HepG2 (cell line): ENCODE data around the gene PRKN. TPM values are rescaled to one million over a fixed set of nuclear protein-coding genes. Genes with fewer than 3 reads are reported as not detected.

ENCODE experiments used
- AGO1 ChIP-seq: fragments of 200-400 bp; formaldehyde crosslinking; IDR thresholded peaks from 2 replicates; pipeline ENCODE4 v1.6.1; 2017; ENCODE audit warnings: mild to moderate bottlenecking, low read depth, low read length, moderate library complexity; ENCODE audit not compliant: poor library complexity, severe bottlenecking
- ARID2 ChIP-seq: sonication (generic); formaldehyde crosslinking; IDR thresholded peaks from 2 replicates; pipeline ENCODE4 v1.8.1; 2022; ENCODE audit warnings: mild to moderate bottlenecking, missing genetic modification reagents, borderline replicate concordance
- ATF7 ChIP-seq, 2 experiments: fragments of 450-650 bp in 1 of 2; sonication (generic) in 1 of 2; formaldehyde crosslinking in 1 of 2; IDR thresholded peaks; 2 replicates each; pipeline versions ENCODE4 v1.4.0 to v1.6.1; 2016 to 2020; ENCODE audit warnings: antibody characterized with exemption in 1 of 2, mild to moderate bottlenecking in 1 of 2, missing genetic modification reagents in 1 of 2
- FOXK2 ChIP-seq: fragments of 450-650 bp; IDR thresholded peaks from 2 replicates; pipeline ENCODE4 v1.6.1; 2016
- FOXP1 ChIP-seq, 2 experiments: fragments of 450-650 bp in 1 of 2; IDR thresholded peaks; 2 replicates each; pipeline ENCODE4 v1.6.1; 2017 to 2018; ENCODE audit warnings: antibody characterized with exemption in 1 of 2
- GRHL1 ChIP-seq: sonication (generic); formaldehyde crosslinking; conservative IDR thresholded peaks from 2 replicates; pipeline ENCODE4 v1.8.0; 2022; ENCODE audit warnings: missing genetic modification reagents
- HNF4A ChIP-seq: sonication (generic); formaldehyde crosslinking; IDR thresholded peaks from 2 replicates; pipeline ENCODE4 v1.4.0; 2020; ENCODE audit warnings: missing genetic modification reagents
- PATZ1 ChIP-seq: sonication (generic); formaldehyde crosslinking; IDR thresholded peaks from 2 replicates; pipeline ENCODE4 v1.4.0; 2020; ENCODE audit warnings: missing genetic modification reagents
- PITX1 ChIP-seq: sonication (generic); formaldehyde crosslinking; IDR thresholded peaks from 2 replicates; pipeline ENCODE4 v1.5.1; 2020; ENCODE audit warnings: mild to moderate bottlenecking, missing genetic modification reagents
- TBX3 ChIP-seq: fragments of 450-650 bp; IDR thresholded peaks from 2 replicates; pipeline ENCODE4 v1.6.1; 2017; ENCODE audit warnings: antibody characterized with exemption, mild to moderate bottlenecking, inconsistent platforms, borderline replicate concordance
- TCF7L2 ChIP-seq: IDR thresholded peaks from 2 replicates; pipeline ENCODE4 v1.6.1; 2011; ENCODE audit warnings: mild to moderate bottlenecking, low read depth, low read length, moderate library complexity
- ZHX2 ChIP-seq, 2 experiments: sonication (generic) in 1 of 2; formaldehyde crosslinking in 1 of 2; IDR thresholded peaks; 2 replicates each; pipeline versions ENCODE4 v1.6.1 to v1.9.0; 2014 to 2022; ENCODE audit warnings: antibody characterized with exemption in 1 of 2, borderline replicate concordance in 1 of 2, inconsistent platforms in 1 of 2, low read depth in 1 of 2, missing genetic modification reagents in 1 of 2
- ZNF281 ChIP-seq: sonication (generic); formaldehyde crosslinking; IDR thresholded peaks from 2 replicates; pipeline ENCODE4 v1.4.0; 2020; ENCODE audit warnings: missing genetic modification reagents, borderline replicate concordance
- ZNF614 ChIP-seq: IDR thresholded peaks from 2 replicates; pipeline ENCODE4 v1.6.1; 2018; ENCODE audit warnings: missing biosample characterization, missing genetic modification reagents, inconsistent platforms, borderline replicate concordance
- polyA plus RNA-seq, 8 experiments: library from polyadenylated mRNA; depleted of rRNA in 3 of 8; stranded (reverse) in 7 of 8; unstranded in 1 of 8; fragments of >200 nt; fragmentation: Illumina TruSeq in 4 of 8; extraction: Trizol in 4 of 8; gene quantifications; 2 replicates each; pipeline versions ENCODE4 v1.2.1 to v1.2.3, GENCODE V29; 2011 to 2016; ENCODE audit warnings: low read depth in 4 of 8, missing spikeins in 1 of 8, mixed read lengths in 1 of 8; ENCODE audit not compliant: insufficient read depth in 1 of 8
- total RNA-seq, 5 experiments: library from RNA; depleted of rRNA; stranded (reverse); fragments of >200 nt; fragmentation: Illumina TruSeq; extraction: Trizol; gene quantifications; 2 replicates each; pipeline ENCODE4 v1.2.3, GENCODE V29; 2016; ENCODE audit warnings: low read depth in 1 of 5

PRKN gene
- total and polyA plus RNA-seq, 2 of the 13 experiments (the other 11 are each of a cell fraction or from before 2014, with no cell fraction given) = 0.31 to 0.44 TPM

GRCh38 chr6:162489101-162489976 is 238.2 kb downstream of the PRKN start (continued):
- TF ChIP-seq ZHX2 (IDR thresholded peaks at IDR 0.05; ENCODE audit: low read depth) = no peak
- TF ChIP-seq ZHX2 (CRISPR knock-in tag; IDR thresholded peaks at IDR 0.05; ENCODE audit: borderline replicate concordance) = no peak
- TF ChIP-seq TCF7L2 = peak; percentile 52; the same call in 1 of the 2 replicates
- TF ChIP-seq ZNF614 (CRISPR knock-in tag) = no peak
- no peak for TF ChIP-seq FOXK2
- TF ChIP-seq ARID2 (CRISPR knock-in tag) = 0 out of 2 replicates have a peak, but pooled peaks have one; percentile 13
- TF ChIP-seq ATF7 (IDR thresholded peaks at IDR 0.05) = no peak
- no peak for TF ChIP-seq ATF7 (CRISPR knock-in tag; IDR thresholded peaks at IDR 0.05)
- TF ChIP-seq FOXP1 (IDR thresholded peaks at IDR 0.05) = no peak
- peak; percentile 62; the same call in 1 of the 2 replicates for TF ChIP-seq FOXP1 (CRISPR knock-in tag; IDR thresholded peaks at IDR 0.05)
- no peak for TF ChIP-seq TBX3
- TF ChIP-seq ZNF281 (CRISPR knock-in tag) = peak; percentile 16; the same call in 1 of the 2 replicates
- TF ChIP-seq PITX1 (CRISPR knock-in tag) = no peak
- peak; percentile 98 for TF ChIP-seq PATZ1
- no peak for TF ChIP-seq AGO1
- peak; percentile 78 for TF ChIP-seq HNF4A
- TF ChIP-seq GRHL1 (CRISPR knock-in tag) = no peak
